CD8-positive, alpha-beta memory T cell (primary cell): Measurements from ENCODE around the gene C1orf146. TPM values are rescaled to one million over a fixed set of nuclear protein-coding genes. Genes with fewer than 3 reads are reported as not detected.

Source experiments
- CTCF ChIA-PET: fragments of 350-600 bp; sonication (Branson Sonifier 250); formaldehyde crosslinking; loops from one replicate; lab custom pipeline; 2021; ENCODE audit warnings: antibody characterized with exemption; lab: Charles Lee
- POLR2A ChIA-PET: fragments of 350-600 bp; sonication (Branson Sonifier 250); formaldehyde crosslinking; loops from one replicate; lab custom pipeline; 2021; ENCODE audit warnings: antibody characterized with exemption; lab: Charles Lee
- DNase-seq, 5 donors: peaks; one replicate each; pipeline versions ENCODE4 v3.0.0 to v3.0.0-alpha.2; 2020 to 2022; ENCODE audit warnings: mixed read lengths in 1 of 5
- H3K27ac ChIP-seq: one replicate; pipeline ENCODE4 v1.7.0; 2013; ENCODE audit warnings: low read depth, mild to moderate bottlenecking, low read length, moderate library complexity
- H3K27me3 ChIP-seq: 2 replicates; pipeline ENCODE4 v1.7.0; 2013; ENCODE audit warnings: low read length, mild to moderate bottlenecking; ENCODE audit not compliant: insufficient read depth, poor library complexity, severe bottlenecking
- H3K36me3 ChIP-seq: 2 replicates; pipeline ENCODE4 v1.7.0; 2013; ENCODE audit warnings: mild to moderate bottlenecking, low read length, moderate library complexity; ENCODE audit not compliant: insufficient read depth
- H3K4me1 ChIP-seq: 2 replicates; pipeline ENCODE4 v1.7.0; 2013; ENCODE audit warnings: mild to moderate bottlenecking, low read length, moderate library complexity; ENCODE audit not compliant: insufficient read depth
- H3K4me3 ChIP-seq: 2 replicates; pipeline ENCODE4 v1.7.0; 2013; ENCODE audit warnings: mild to moderate bottlenecking, low read length
- H3K9me3 ChIP-seq: 2 replicates; pipeline ENCODE4 v1.7.0; 2013; ENCODE audit warnings: mild to moderate bottlenecking, low read length
- H3K27ac Mint-ChIP-seq, 8 donors: one replicate each; pipeline ENCODE4 v1.8.0; 2020 to 2021; ENCODE audit warnings: mixed read lengths in 8 of 8, mild to moderate bottlenecking in 6 of 8, inconsistent platforms in 3 of 8, moderate library complexity in 3 of 8
- H3K27me3 Mint-ChIP-seq, 2 donors: one replicate each; pipeline ENCODE4 v1.8.0; 2020 to 2021; ENCODE audit warnings: mixed read lengths in 2 of 2, mild to moderate bottlenecking in 1 of 2, moderate library complexity in 1 of 2
- H3K36me3 Mint-ChIP-seq, 3 donors: one replicate each; pipeline ENCODE4 v1.8.0; 2020 to 2021; ENCODE audit warnings: mixed read lengths in 3 of 3, inconsistent platforms in 1 of 3, mild to moderate bottlenecking in 1 of 3
- H3K4me1 Mint-ChIP-seq, 3 donors: one replicate each; pipeline ENCODE4 v1.8.0; 2020 to 2021; ENCODE audit warnings: mixed read lengths in 3 of 3, inconsistent platforms in 1 of 3, mild to moderate bottlenecking in 1 of 3
- H3K4me3 Mint-ChIP-seq, 7 donors: one replicate each; pipeline ENCODE4 v1.8.0; 2020 to 2021; ENCODE audit warnings: mixed read lengths in 7 of 7, mild to moderate bottlenecking in 6 of 7, moderate library complexity in 4 of 7, inconsistent platforms in 2 of 7
- H3K9me3 Mint-ChIP-seq, 5 donors: one replicate each; pipeline ENCODE4 v1.8.0; 2020 to 2022; ENCODE audit warnings: mixed read lengths in 5 of 5, mild to moderate bottlenecking in 3 of 5, moderate library complexity in 2 of 5, inconsistent platforms in 1 of 5
- polyA plus RNA-seq: library from polyadenylated mRNA; unstranded; fragments of 300-500 nt; fragmentation: Illumina TruSeq; gene quantifications from one replicate; pipeline ENCODE4 v1.2.3, GENCODE V29; 2021
- total RNA-seq, 2 experiments: library from RNA; stranded (reverse); gene quantifications; one replicate each; pipeline ENCODE4 v1.2.3, GENCODE V29; 2021

C1orf146 gene
- total and polyA plus RNA-seq, 3 experiments from 2014 or later = not detected

- Histone ChIP-seq H3K36me3 (no peaks in the 10 kb centered on the region), H3K4me3 (no peak overlapping the region), H3K4me1 (no peaks in the 10 kb centered on the region), H3K9me3 (no peaks in the 10 kb centered on the region), H3K27ac (no peak overlapping the region), H3K27me3 (no peaks in the 10 kb centered on the region)
- H3K27ac Mint-ChIP-seq = no peak overlapping the region
- peaks cover 0 to 3% (median 2%) of the 10 kb centered on the region in 3 donors for H3K4me1 Mint-ChIP-seq
- ChIA-PET CTCF (no interaction called here), POLR2A (no interaction called here)
- H3K27me3 Mint-ChIP-seq = peaks cover 11 to 16% of the 10 kb centered on the region in 2 donors
- H3K36me3 Mint-ChIP-seq = no peaks in the 10 kb centered on the region
- H3K9me3 Mint-ChIP-seq = no peaks in the 10 kb centered on the region
- no peak overlapping the region for H3K4me3 Mint-ChIP-seq
- no peak for DNase-seq
Measured at GRCh38 chr1:92192246-92192645, 25.5 kb upstream of the C1orf146 start.

DNA sequence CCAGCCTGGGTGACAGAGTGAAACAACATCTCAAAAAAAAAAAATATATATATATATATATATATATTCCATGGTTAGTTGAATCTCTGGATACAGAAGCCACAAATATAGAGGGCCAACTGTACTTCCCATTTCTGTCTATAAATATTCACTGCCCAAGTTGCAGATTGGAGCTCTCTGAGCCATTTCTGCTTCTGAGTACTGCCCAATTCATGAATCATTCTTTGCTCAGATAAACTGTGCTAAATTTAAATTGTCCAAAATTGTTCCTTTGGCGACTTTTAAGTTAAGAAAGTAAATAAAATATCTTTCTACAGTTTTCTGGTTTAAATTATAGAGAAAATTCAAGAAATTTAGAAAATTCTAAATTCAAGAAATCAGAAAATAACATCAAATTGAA is 23.2 kb upstream of the C1orf146 start:
- Mint-ChIP-seq H3K4me3 (no peak overlapping the region), H3K4me1 (peaks cover 0 to 3% (median 2%) of the 10 kb centered on the region in 3 donors), H3K27me3 (peaks cover 9 to 13% of the 10 kb centered on the region in 2 donors), H3K36me3 (no peaks in the 10 kb centered on the region), H3K27ac (no peak overlapping the region), H3K9me3 (no peaks in the 10 kb centered on the region)
- DNase-seq = no peak
- ChIA-PET CTCF (no interaction called here), POLR2A (no interaction called here)
- Histone ChIP-seq H3K27ac (no peak overlapping the region), H3K9me3 (no peaks in the 10 kb centered on the region), H3K36me3 (no peaks in the 10 kb centered on the region), H3K4me3 (no peak overlapping the region), H3K4me1 (no peaks in the 10 kb centered on the region), H3K27me3 (no peaks in the 10 kb centered on the region)

- no peak overlapping the region for H3K4me3 ChIP-seq
Measured at GRCh38 chr1:92201973-92202372, 15.7 kb upstream of the C1orf146 start.

DNA sequence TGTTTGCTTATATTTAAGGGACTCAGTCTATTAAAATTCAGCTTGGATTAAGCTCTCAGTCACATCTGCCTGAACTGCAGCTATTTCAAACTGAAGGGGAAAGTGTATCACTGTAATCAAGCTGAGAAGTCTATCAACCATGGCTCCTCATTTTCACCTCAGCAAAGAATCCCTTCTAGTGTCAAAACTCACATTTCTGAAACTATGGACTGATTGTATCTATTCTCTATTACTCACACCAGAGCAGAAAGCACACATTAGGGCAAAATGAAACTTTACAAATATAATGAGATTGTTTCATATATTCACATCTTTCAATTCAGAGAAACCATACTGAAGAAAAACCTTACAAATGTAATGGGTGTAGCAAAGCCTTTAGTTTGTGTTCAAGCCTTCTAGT is 14.6 kb upstream of the C1orf146 start:
- no peak overlapping the region for H3K27ac ChIP-seq
- peaks cover 3% of the 10 kb centered on the region for H3K4me1 ChIP-seq
- ChIA-PET CTCF (no interaction called here), POLR2A (no interaction called here)
- no peaks in the 10 kb centered on the region for H3K36me3 ChIP-seq
- Mint-ChIP-seq H3K4me1 (peaks cover 8 to 17% (median 8%) of the 10 kb centered on the region in 3 donors), H3K27ac (no peak overlapping the region), H3K27me3 (no peaks in the 10 kb centered on the region), H3K36me3 (peaks cover 0 to 6% (median 0%) of the 10 kb centered on the region in 3 donors), H3K4me3 (no peak overlapping the region), H3K9me3 (peaks cover 0 to 3% (median 1%) of the 10 kb centered on the region in 5 donors)
- DNase-seq = no peak
- H3K9me3 ChIP-seq = no peaks in the 10 kb centered on the region
- no peaks in the 10 kb centered on the region for H3K27me3 ChIP-seq
- H3K4me3 ChIP-seq = no peak overlapping the region

More at GRCh38 chr1:92201973-92202372, 15.7 kb upstream of the C1orf146 start:
- Histone ChIP-seq H3K4me1 (peaks cover 3% of the 10 kb centered on the region), H3K27me3 (no peaks in the 10 kb centered on the region), H3K36me3 (no peaks in the 10 kb centered on the region), H3K9me3 (no peaks in the 10 kb centered on the region), H3K27ac (no peak overlapping the region)
- peak overlapping the region in 2 of 8 donors; percentile 2 to 50 for H3K27ac Mint-ChIP-seq
- H3K4me3 Mint-ChIP-seq = no peak overlapping the region
- DNase-seq = peak in 1 of 5 donors; percentile 1
- peaks cover 8 to 17% (median 8%) of the 10 kb centered on the region in 3 donors for H3K4me1 Mint-ChIP-seq
- CTCF ChIA-PET = interaction anchor here (1.0 kb wide), 1 partner anchor 11 kb away, joined by 3 read pairs; no protein-coding TSS in a partner anchor
- POLR2A ChIA-PET = no interaction called here
- H3K36me3 Mint-ChIP-seq = no peaks in the 10 kb centered on the region
- H3K9me3 Mint-ChIP-seq = peaks cover 0 to 2% (median 0%) of the 10 kb centered on the region in 5 donors
- H3K27me3 Mint-ChIP-seq = no peaks in the 10 kb centered on the region

- H3K4me3 Mint-ChIP-seq = no peak overlapping the region
- H3K27ac Mint-ChIP-seq = no peak overlapping the region
- H3K9me3 ChIP-seq = no peaks in the 10 kb centered on the region
- no peaks in the 10 kb centered on the region for H3K27me3 ChIP-seq
- H3K4me1 Mint-ChIP-seq = peaks cover 0 to 2% (median 0%) of the 10 kb centered on the region in 3 donors
- ChIA-PET POLR2A (no interaction called here), CTCF (no interaction called here)
- H3K36me3 ChIP-seq = no peaks in the 10 kb centered on the region
- peaks cover 8% of the 10 kb centered on the region for H3K4me1 ChIP-seq
- H3K9me3 Mint-ChIP-seq = peaks cover 0 to 3% (median 1%) of the 10 kb centered on the region in 5 donors
- H3K4me3 ChIP-seq = no peak overlapping the region
- no peak overlapping the region for H3K27ac ChIP-seq
- H3K27me3 Mint-ChIP-seq = peaks cover 0 to 2% of the 10 kb centered on the region in 2 donors
- peaks cover 0 to 6% (median 0%) of the 10 kb centered on the region in 3 donors for H3K36me3 Mint-ChIP-seq
- no peak for DNase-seq
Measured at GRCh38 chr1:92210701-92211100, 7.0 kb upstream of the C1orf146 start.

DNA sequence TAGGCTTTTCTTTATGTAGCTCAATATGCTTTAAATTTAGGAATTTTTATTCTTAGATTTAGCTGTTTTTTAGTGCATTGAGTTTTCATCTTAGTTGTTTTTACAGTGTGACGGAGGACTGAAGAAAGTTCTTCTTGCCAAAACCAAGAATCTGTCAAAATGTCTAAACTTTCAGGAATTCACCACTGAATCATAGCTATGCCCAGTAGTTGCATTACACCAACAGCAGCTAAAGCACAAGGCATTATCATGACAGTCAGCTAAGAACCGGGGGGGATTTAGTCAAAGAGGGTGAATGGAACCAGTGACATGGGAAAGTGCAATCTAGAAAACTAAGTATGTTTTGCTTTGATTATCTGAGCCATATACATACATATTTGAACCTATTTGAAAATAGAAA is 6.5 kb upstream of the C1orf146 start:
- POLR2A ChIA-PET = no interaction called here

DNA sequence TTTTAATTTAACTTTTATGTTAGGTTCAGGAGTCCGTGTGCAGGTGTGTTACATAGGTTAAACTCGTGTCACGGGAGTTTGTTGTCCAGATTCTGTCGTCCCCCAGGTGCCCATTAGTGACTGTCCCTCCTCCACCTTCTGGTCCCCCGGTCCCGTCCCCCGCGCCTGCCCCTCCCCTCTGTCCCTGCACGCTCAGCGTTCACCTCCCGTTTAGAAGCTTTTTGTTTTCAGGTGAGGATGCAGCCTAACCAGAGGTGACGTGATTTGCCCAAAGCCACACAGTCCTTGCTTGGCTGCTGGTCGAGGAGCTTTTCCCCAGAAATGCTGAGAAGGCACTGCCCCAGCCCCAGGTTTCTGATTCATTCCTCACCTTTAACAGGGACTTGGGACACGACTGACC is 844 bp downstream of the C1orf146 start:
- ChIA-PET CTCF (no interaction called here), POLR2A (no interaction called here)
- Histone ChIP-seq H3K4me3 (no peak overlapping the region), H3K27me3 (no peaks in the 10 kb centered on the region), H3K4me1 (no peaks in the 10 kb centered on the region), H3K9me3 (no peaks in the 10 kb centered on the region), H3K36me3 (no peaks in the 10 kb centered on the region), H3K27ac (no peak overlapping the region)
- Mint-ChIP-seq H3K27me3 (peaks cover 10 to 11% of the 10 kb centered on the region in 2 donors), H3K27ac (no peak overlapping the region), H3K36me3 (no peaks in the 10 kb centered on the region), H3K9me3 (no peaks in the 10 kb centered on the region), H3K4me3 (no peak overlapping the region), H3K4me1 (no peaks in the 10 kb centered on the region)
- no peak for DNase-seq

More for the DNA sequence above, 6.5 kb upstream of the C1orf146 start:
- Mint-ChIP-seq H3K27me3 (peaks cover 0 to 2% of the 10 kb centered on the region in 2 donors), H3K9me3 (peaks cover 0 to 3% (median 1%) of the 10 kb centered on the region in 5 donors), H3K27ac (no peak overlapping the region), H3K4me1 (peaks cover 0 to 2% (median 0%) of the 10 kb centered on the region in 3 donors), H3K4me3 (no peak overlapping the region), H3K36me3 (peaks cover 0 to 6% (median 0%) of the 10 kb centered on the region in 3 donors)
- DNase-seq = no peak
- CTCF ChIA-PET = no interaction called here
- Histone ChIP-seq H3K4me3 (no peak overlapping the region), H3K36me3 (no peaks in the 10 kb centered on the region), H3K4me1 (peaks cover 8% of the 10 kb centered on the region), H3K27me3 (no peaks in the 10 kb centered on the region), H3K27ac (no peak overlapping the region), H3K9me3 (no peaks in the 10 kb centered on the region)

- Mint-ChIP-seq H3K9me3 (no peaks in the 10 kb centered on the region), H3K4me3 (no peak overlapping the region), H3K27ac (no peak overlapping the region), H3K36me3 (no peaks in the 10 kb centered on the region), H3K4me1 (no peaks in the 10 kb centered on the region), H3K27me3 (peaks cover 10 to 11% of the 10 kb centered on the region in 2 donors)
- H3K4me3 ChIP-seq = no peak overlapping the region
- no peak overlapping the region for H3K27ac ChIP-seq
- CTCF ChIA-PET = no interaction called here
- H3K27me3 ChIP-seq = no peaks in the 10 kb centered on the region
- no peaks in the 10 kb centered on the region for H3K36me3 ChIP-seq
- no peaks in the 10 kb centered on the region for H3K4me1 ChIP-seq
- DNase-seq = no peak
- no peaks in the 10 kb centered on the region for H3K9me3 ChIP-seq
- POLR2A ChIA-PET = no interaction called here
Measured at GRCh38 chr1:92219028-92219427, 1.3 kb downstream of the C1orf146 start.
